ENCODE measurements around the gene TIMM22.

GRCh38 chr17:1047177-1047878 is 50.4 kb downstream of the TIMM22 start:
- TF ChIP-seq CTCF (conservative IDR thresholded peaks at IDR 0.05) (no peak), ZFX (IDR thresholded peaks at IDR 0.05) (no peak)

All from C4-2B (cell line).